ENCODE data around the gene TTLL3.

DNA sequence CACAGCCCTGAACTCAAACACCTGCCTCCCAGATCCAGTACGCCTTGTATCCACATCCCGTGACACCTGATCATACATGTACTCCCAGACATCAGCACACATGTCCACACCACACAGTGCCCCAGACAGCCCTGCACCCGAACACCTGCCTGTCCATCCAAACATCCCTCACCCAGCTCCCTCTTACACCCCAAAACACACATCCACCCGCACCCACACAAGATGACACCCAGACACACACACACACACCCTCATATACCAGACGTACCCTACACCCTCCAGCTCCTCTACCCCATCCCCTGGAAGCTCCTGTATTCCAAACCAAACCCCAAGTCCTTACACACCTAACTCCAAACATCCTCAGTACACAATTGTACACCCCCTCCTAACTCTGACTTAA lies 41.0 kb upstream of the TTLL3 start:
- TF ChIP-seq CTCF (IDR thresholded peaks at IDR 0.05) = no peak
- TF ChIP-seq POLR2A (IDR thresholded peaks at IDR 0.05) = no peak
